Pancreas (tissue), 10 donors: ENCODE measurements around the gene SLC34A2. TPM values are rescaled to one million over a fixed set of nuclear protein-coding genes. Genes with fewer than 3 reads are reported as not detected.

Experiments
- ATAC-seq, 4 donors: fragments of 200-7000 bp; cut with Tn5 transposase; one replicate each; pipeline versions ENCODE4 v1.8.0 to v1.9.1; 2020; ENCODE audit warnings: mild to moderate bottlenecking in 4 of 4, moderate library complexity in 4 of 4
- DNase-seq, 6 donors: peaks; one replicate each; pipeline ENCODE4 v3.0.0-alpha.2; 2020
- FAIRE-seq: peaks from 2 replicates; lab custom pipeline; 2012; peaks lifted over from hg19 to GRCh38; lab: Jason Lieb, UNC
- H3K27ac ChIP-seq, 4 donors: fragments of 200-600 bp; sonication (generic); 1 replicate in 3 of 4; 2 replicates in 1 of 4; pipeline versions ENCODE4 v1.5.0 to v1.8.0; 2020
- H3K27me3 ChIP-seq, 4 donors: fragments of 200-600 bp; one replicate each; pipeline ENCODE4 v1.8.0; 2021
- H3K36me3 ChIP-seq, 3 donors: fragments of 200-600 bp; sonication (generic) in 1 of 3; one replicate each; pipeline versions ENCODE4 v1.5.0 to v1.8.0; 2020 to 2021
- H3K4me1 ChIP-seq, 3 donors: fragments of 200-600 bp; one replicate each; pipeline ENCODE4 v1.8.0; 2021
- H3K4me3 ChIP-seq, 4 donors: fragments of 200-600 bp; sonication (generic) in 2 of 4; one replicate each; pipeline versions ENCODE4 v1.5.0 to v1.8.0; 2020 to 2021
- H3K9me3 ChIP-seq, 4 donors: fragments of 200-600 bp; one replicate each; pipeline ENCODE4 v1.8.0; 2021
- CTCF ChIP-seq, 4 donors: fragments of 200-600 bp; sonication (generic) in 3 of 4; IDR thresholded peaks; one replicate each; pipeline versions ENCODE4 v1.5.0 to v1.8.0; 2021; ENCODE audit warnings: antibody characterized with exemption in 4 of 4
- WGBS, 2 donors: extraction: QIAGEN DNeasy Blood & Tissue Kit; methylation state at CpG; one replicate each; pipeline ENCODE4 v1.1.7; 2013; 5-methylcytosine and 5-hydroxymethylcytosine counted together
- intact Hi-C, 3 donors: fragments of 100-400 bp; cut with DNase I; formaldehyde crosslinking; loops; one replicate each; pipeline versions ENCODE4 v1.11.1 to v1.14.2; 2022
- polyA plus RNA-seq, 2 donors: library from polyadenylated mRNA; stranded (reverse); fragments of 200-250 nt; gene quantifications; one replicate each; pipeline ENCODE4 v1.2.3, GENCODE V29; 2013
- total RNA-seq, 6 donors: library from RNA; stranded (reverse); fragmentation: NEBNext Ultra II Directional in 4 of 6; extraction: Animal tissue kit (Norgen Biotek cat#: 25700) in 4 of 6; gene quantifications; one replicate each; pipeline versions ENCODE4 v1.2.1 to v1.2.4, GENCODE V29; 2021 to 2023
- donor health status: healthy with polysubstance abuse.
- donor health status: DM: no; HTN: no; CAD: no; lungs with moderate emphysema.
- donor health status: DM: no; HTN: no; CAD: no.
- donor health status: control.
- donor health status: control.
- donor health status: Bipolar disorder and iron deficiency.
- donor health status: DM: yes; HTN: yes; CAD: no.
- donor health status: DM: no; HTN: no; CAD: no.
- donor health status: DM: no; HTN: no; CAD: no.
- donor health status: DM: yes; HTN: yes; CAD: no.

SLC34A2 gene
- total and polyA plus RNA-seq, 8 donors: 3.9 to 21.1 (median 7.3) TPM

GRCh38 chr4:25677157-25677556, 21.5 kb downstream of the SLC34A2 start:
- FAIRE-seq (no peak), DNase-seq (no peak), ATAC-seq (no peak)
- WGBS, 2 donors: 72 to 86% methylated on average over 3 of the region's 3 CpGs
- no peak overlapping the region for H3K27ac ChIP-seq
- H3K36me3 ChIP-seq: no peaks in the 10 kb centered on the region
- no peaks in the 10 kb centered on the region for H3K9me3 ChIP-seq
- no peak overlapping the region for H3K4me3 ChIP-seq
- no peaks in the 10 kb centered on the region for H3K27me3 ChIP-seq
- TF ChIP-seq CTCF (IDR thresholded peaks at IDR 0.05): no peak
- intact Hi-C loops: no loop called here
- no peaks in the 10 kb centered on the region for H3K4me1 ChIP-seq

GRCh38 chr4:25677943-25678342, 22.3 kb downstream of the SLC34A2 start:
- FAIRE-seq (no peak), DNase-seq (no peak), ATAC-seq (no peak)
- Histone ChIP-seq H3K36me3 (no peaks in the 10 kb centered on the region), H3K27me3 (no peaks in the 10 kb centered on the region), H3K9me3 (no peaks in the 10 kb centered on the region), H3K4me1 (no peaks in the 10 kb centered on the region), H3K4me3 (no peak overlapping the region), H3K27ac (no peak overlapping the region)
- intact Hi-C loops: no loop called here
- TF ChIP-seq CTCF (IDR thresholded peaks at IDR 0.05): no peak
- WGBS, 2 donors: 73 to 82% methylated on average over 5 of the region's 5 CpGs

- Histone ChIP-seq H3K27me3 (no peaks in the 10 kb centered on the region), H3K27ac (no peak overlapping the region), H3K4me3 (no peak overlapping the region), H3K36me3 (no peaks in the 10 kb centered on the region), H3K4me1 (no peaks in the 10 kb centered on the region), H3K9me3 (no peaks in the 10 kb centered on the region)
- DNase-seq (no peak), ATAC-seq (no peak), FAIRE-seq (no peak)
- intact Hi-C loops: no loop called here
- no peak for TF ChIP-seq CTCF (IDR thresholded peaks at IDR 0.05)
- 85 to 91% methylated on average over 7 of the region's 7 CpGs for WGBS, 2 donors
These were observed 32.1 kb downstream of the SLC34A2 start for GRCh38 chr4:25687773-25688172.

GRCh38 chr4:25694466-25694865, 38.8 kb downstream of the SLC34A2 start:
- H3K27ac ChIP-seq: no peak overlapping the region
- FAIRE-seq (no peak), ATAC-seq (no peak), DNase-seq (no peak)
- no peaks in the 10 kb centered on the region for H3K9me3 ChIP-seq
- no peaks in the 10 kb centered on the region for H3K4me1 ChIP-seq
- intact Hi-C loops: no loop called here
- TF ChIP-seq CTCF (IDR thresholded peaks at IDR 0.05): no peak
- H3K27me3 ChIP-seq: no peaks in the 10 kb centered on the region
- no peaks in the 10 kb centered on the region for H3K36me3 ChIP-seq
- no peak overlapping the region for H3K4me3 ChIP-seq
- WGBS, 2 donors: 52 to 54% methylated on average over 3 of the region's 3 CpGs

GRCh38 chr4:25696409-25696808, 40.8 kb downstream of the SLC34A2 start:
- WGBS, 2 donors: 61 to 62% methylated on average over 5 of the region's 5 CpGs
- Histone ChIP-seq H3K27me3 (no peaks in the 10 kb centered on the region), H3K27ac (no peak overlapping the region), H3K36me3 (no peaks in the 10 kb centered on the region), H3K9me3 (no peaks in the 10 kb centered on the region), H3K4me3 (no peak overlapping the region), H3K4me1 (no peaks in the 10 kb centered on the region)
- intact Hi-C loops: no loop called here
- no peak for TF ChIP-seq CTCF (IDR thresholded peaks at IDR 0.05)
- ATAC-seq (no peak), DNase-seq (no peak), FAIRE-seq (no peak)
